ENCODE data around the gene NFKB1.
"Not testable (repeated sequence)": the region's sequence is repeated elsewhere in the genome, so short reads cannot be mapped to it uniquely, and the experiment has no call there.

The NFKB1 gene

GRCh38 chr4:102600689-102601088 lies 99.5 kb downstream of the NFKB1 start:
- DNase-seq: no peak

DNA sequence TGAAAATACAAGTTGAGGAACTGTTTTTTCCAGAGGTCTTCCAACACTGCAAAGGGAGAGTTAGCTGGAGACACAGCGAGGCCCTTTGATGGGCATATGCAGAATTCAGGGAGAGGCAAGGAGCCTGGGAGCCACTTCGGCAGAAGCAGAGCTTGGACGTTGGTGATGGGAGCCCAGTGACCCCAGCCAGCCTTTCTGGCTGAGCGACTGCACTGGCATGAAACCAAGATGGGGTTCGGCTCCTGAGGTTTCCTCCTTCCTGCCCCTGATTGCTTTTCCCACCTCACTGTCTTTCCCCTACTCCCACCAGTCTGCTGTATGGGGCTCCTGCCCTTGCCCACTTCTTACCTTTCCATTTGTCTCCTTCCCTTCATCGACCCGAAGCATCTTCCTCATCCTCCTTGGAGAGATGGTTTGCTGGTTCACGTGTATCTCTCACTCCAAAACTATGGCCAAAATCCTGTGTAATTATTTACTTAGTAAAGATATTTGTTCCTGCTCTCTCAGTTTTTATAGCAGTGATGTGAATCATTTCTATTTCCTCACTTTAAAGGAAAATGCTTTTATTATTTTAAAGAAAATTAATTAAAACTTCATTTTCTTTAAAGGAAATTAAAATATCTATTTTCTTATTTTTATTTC lies 100.5 kb downstream of the NFKB1 start:
- DNase-seq: no peak

DNA sequence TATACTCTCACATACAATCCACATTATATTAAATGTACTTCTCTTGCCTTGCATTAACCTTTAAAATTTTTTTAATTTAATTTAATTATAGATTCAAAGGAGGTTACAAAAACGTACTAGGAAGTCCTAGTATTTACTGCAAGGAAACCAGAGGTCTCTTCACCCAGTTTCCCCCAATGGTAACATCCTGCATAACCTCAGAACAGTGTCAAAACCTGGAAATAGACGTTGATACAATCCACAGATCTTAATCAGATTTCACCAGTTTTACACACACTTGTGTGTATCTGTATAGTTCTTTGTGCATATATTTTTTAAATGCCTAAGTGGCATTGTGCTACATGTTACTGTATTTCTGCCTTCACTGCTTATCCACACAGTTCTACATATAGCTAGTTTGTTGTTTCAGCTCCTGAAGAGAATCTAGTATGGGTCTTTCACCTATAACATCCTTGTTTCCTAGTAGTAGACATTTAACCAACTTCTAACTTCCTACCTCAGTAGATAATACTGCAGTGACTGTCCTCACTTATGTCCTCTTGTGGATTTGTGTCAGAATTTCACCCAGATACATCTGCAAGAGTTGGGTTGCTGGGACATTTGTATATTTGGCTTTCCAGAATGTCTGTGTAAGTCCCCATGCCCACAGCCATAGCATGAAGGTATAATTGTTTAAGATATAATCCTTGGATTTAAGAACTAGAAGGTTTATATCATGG lies 103.2 kb downstream of the NFKB1 start:
- no peak for DNase-seq

- DNase-seq: no peak
These were observed 105.1 kb downstream of the NFKB1 start for GRCh38 chr4:102606261-102606660.

DNA sequence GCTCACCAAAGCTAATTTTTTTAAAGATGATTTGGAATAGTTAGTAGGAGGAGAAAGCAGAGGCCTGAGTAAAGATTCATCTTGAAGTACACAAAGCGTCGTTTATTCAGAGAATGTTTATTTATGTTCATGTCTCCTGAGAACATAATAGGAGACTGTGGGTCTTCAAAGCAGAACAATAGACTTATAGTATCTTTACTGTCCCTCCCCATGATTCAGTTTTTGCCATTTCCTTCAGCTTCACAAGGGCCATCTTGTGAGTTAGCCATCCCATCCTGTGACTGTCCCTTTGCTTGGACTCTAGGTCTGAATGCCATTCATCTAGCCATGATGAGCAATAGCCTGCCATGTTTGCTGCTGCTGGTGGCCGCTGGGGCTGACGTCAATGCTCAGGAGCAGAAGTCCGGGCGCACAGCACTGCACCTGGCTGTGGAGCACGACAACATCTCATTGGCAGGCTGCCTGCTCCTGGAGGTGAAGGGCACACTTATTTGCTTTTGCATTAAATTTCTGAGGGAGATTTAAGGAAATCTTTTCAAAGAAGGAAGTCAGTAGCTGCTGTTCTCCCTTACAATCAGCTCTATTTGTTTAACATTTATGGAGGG lies 105.8 kb downstream of the NFKB1 start:
- DNase-seq: no peak

DNA sequence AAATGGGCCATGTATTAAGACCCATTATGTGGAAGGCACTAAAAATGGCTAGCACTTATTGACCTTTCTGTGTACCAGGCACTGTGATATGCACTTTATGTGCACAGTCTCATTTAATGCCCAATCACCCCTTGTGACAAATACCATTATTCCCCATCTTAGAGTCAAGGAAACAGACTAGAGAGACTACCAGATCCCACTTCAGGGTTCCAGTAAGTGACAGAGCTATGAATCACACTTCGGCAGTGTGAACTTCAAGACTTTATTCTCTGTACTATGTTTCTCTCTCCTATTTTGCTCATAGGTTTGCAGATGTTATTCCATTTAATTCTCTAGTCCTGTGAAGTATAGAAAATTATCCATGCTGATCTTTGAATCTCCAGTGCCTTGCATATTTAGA lies 107.0 kb downstream of the NFKB1 start:
- no peak for DNase-seq

- DNase-seq: no peak
These were observed 108.8 kb downstream of the NFKB1 start for GRCh38 chr4:102610007-102610406.

GRCh38 chr4:102610476-102610875 lies 109.3 kb downstream of the NFKB1 start:
- DNase-seq: no peak

- DNase-seq: no peak
These were observed 111.1 kb downstream of the NFKB1 start for GRCh38 chr4:102612210-102612609.

DNA sequence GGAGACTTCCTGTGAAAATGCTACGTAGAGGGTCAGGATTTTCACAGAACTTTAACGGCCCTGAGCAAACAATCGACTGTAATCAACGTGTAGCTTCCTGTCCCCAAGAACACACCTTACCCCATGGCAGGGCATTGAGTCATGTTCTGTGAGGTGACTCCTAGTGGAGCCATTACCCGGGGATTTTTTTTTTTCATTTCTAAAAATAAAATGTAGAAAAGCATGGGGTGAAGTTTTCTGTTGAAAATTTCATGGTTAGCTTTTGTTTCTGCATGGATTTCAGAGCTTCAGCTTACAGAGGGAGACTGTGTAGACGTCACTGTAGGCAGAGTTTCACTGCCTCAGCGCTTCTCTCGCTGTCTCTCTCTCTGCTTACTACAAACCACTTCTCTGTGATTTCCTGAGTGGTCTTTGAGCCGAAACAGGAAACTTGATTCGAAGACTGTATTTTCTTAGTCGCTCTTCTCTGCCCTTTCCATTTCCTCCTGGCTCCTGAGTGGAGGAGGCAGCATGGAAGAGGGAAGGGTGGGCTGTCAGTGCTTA lies 111.7 kb downstream of the NFKB1 start:
- DNase-seq: peak; percentile 53 to 54

- no peak for DNase-seq
These were observed 113.6 kb downstream of the NFKB1 start for GRCh38 chr4:102614801-102615200.

DNA sequence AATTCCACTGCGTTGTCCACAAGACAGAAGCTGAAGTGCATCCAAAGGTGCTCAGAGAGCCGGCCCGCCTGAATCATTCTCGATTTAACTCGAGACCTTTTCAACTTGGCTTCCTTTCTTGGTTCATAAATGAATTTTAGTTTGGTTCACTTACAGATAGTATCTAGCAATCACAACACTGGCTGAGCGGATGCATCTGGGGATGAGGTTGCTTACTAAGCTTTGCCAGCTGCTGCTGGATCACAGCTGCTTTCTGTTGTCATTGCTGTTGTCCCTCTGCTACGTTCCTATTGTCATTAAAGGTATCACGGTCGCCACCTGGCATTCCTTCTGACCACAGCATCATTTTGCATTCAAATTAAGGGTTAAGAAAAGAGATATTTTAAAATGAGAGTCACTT lies 115.5 kb downstream of the NFKB1 start:
- DNase-seq: no peak

GRCh38 chr4:102619021-102619420 lies 117.9 kb downstream of the NFKB1 start:
- not testable (repeated sequence) for DNase-seq

DNA sequence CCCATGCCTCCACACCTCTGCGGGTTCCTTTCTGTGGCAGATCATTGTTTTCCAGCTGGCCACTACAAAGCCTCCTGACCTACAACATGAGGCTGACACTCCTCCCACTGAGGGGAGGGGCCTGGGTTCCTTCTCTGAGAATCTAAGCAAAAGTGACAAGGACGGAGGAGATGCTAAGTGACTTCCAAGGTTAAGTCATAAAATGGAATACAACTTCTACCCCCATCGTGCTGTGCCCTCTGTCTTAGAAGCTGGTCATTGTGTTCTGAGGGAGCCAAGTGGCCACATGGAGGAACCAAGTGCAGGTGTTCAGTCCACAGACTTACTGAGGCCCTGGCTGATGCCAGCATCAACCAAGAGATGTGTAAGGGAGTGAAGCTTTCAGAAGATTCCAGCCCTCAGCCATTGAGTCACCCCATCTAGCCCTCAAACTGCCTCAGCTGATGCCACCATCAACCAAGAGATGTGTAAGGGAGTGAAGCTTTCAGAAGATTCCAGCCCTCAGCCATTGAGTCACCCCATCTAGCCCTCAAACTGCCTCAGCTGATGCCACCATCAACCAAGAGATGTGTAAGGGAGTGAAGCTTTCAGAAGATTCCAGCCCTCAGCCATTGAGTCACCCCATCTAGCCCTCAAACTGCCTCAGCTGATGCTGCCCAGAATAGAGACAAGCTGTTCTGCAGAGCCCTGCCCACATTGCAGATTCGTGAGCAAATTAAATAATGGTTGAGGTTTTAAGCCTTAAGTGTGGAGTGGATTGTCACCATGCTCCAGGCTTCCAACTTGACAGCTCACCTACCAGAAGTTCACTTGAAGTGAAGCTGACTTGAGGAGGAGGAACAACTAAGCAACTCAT lies 118.8 kb downstream of the NFKB1 start:
- DNase-seq: not testable (repeated sequence)

GRCh38 chr4:102620697-102621497 lies 119.7 kb downstream of the NFKB1 start:
- no peak for DNase-seq

DNA sequence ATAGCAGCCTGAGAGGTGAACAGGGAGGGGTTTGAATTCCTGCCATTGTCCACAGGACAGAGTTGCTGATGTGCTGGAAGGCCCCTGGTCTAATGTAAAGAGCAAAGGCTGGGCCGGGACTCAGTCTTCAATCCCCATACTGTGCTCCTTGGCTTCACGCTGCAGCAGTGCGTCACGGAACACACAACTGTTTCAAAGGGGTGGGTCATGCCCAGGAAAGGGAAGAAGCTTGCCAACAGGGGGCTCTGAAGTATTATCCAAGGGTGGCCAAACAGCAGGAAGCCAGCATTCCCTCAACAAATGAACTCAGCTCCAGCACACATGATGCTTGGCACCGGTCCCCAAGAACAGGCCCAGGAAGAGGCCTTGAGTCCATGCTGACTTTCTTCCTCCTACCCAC lies 122.5 kb downstream of the NFKB1 start:
- DNase-seq: no peak

DNA sequence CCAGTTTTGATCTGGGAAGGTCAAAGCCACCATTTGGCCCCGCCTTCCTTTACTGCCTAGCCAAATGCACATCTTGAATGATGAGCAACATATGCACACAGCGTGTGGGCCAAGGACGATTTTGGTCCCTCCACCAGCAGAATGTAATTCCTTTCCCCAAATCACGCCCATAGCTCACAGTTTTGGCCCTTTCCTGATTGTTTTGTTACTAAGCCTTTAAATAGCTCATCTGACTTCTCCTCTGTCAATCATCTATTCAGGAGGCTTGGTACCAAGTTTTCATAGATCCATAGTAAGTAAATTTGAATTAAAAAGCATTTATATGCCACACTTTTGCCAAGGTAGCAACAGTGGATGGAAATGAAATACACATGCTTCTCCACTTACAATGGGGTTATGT lies 123.3 kb downstream of the NFKB1 start:
- DNase-seq: no peak

- DNase-seq: peak; percentile 60 to 64
These were observed 124.2 kb downstream of the NFKB1 start for GRCh38 chr4:102625232-102625930.

DNA sequence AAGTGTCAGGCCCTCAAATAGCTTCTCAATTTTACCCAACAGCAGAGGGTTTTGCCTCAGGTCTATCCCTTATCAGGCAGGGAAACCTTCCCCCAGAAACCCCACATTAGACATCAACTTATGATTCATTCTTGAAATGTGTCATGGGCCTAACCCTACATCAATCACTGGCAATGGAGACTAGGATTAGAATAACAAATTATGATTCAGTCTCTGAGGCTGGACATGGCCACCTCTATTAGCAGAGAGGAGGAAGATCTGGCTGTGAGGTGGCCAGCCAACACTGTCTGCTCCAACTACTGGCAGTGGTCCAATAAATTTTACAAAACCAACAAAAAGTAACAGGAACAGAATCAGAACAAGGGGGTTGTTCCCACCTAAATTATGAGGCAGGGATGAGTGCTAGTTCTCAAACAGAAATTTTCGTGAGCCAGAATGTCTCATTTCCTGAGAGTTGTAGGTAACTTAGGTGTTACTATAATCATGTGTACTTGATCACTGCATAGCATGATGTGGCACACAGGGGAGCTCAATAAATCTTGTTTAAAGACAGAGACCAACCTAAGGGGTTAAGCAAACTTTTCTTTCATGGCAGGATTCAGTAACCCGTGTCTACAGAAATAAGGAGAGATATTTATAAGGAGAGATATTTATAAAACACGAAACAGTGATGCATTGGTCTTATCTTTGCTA lies 126.8 kb downstream of the NFKB1 start:
- DNase-seq: no peak

GRCh38 chr4:102629673-102630072 lies 128.5 kb downstream of the NFKB1 start:
- no peak for DNase-seq

DNA sequence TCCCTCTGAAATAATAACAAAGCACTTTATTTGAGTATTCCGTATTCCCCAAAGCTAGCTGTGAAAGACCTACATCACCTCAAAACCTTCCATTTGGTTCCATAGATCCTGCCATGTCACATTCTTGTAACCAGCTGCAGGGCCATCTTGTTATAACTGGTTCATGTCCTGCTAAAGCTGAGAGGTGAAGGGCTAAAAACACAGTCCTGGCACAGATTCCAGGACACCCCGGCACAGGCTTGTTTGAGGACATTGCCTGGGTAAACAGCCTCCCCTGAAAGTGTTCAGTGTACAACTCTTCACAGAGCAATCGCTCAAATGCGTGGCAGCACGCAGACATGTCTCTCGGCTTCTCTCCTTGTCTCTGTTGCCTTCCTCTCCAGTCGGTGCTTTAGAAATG lies 130.5 kb downstream of the NFKB1 start:
- no peak for DNase-seq
